GM23338 (cell line): Measurements from ENCODE around the gene PPARD. TPM values are rescaled to one million over a fixed set of nuclear protein-coding genes. Genes with fewer than 3 reads are reported as not detected.

ENCODE experiments used
- ATAC-seq: fragments of 200-7000 bp; cut with Tn5 transposase; 3 replicates; pipeline ENCODE4 v1.9.1; 2020
- DNase-seq: peaks from one replicate; pipeline ENCODE4 v3.0.0-alpha.2; 2015; ENCODE audit warnings: low spot score
- H2AFZ ChIP-seq: fragments of 200-600 bp; sonication (generic); 2 replicates; pipeline ENCODE4 v1.8.0; 2016; ENCODE audit warnings: antibody characterized with exemption, mild to moderate bottlenecking, moderate library complexity
- H3F3A ChIP-seq: fragments of 200-600 bp; sonication (generic); replicated peaks from 2 replicates; pipeline ENCODE4 v1.8.0; 2017; ENCODE audit warnings: antibody characterized with exemption, mixed run types, low read depth
- H3K27ac ChIP-seq: fragments of 200-600 bp; sonication (generic); 2 replicates; pipeline ENCODE4 v1.6.1; 2016; ENCODE audit warnings: low read depth
- H3K27me3 ChIP-seq: fragments of 200-600 bp; sonication (generic); 2 replicates; pipeline ENCODE4 v1.8.0; 2016; ENCODE audit warnings: mild to moderate bottlenecking, mixed run types, moderate library complexity; ENCODE audit not compliant: insufficient read depth
- H3K36me3 ChIP-seq: fragments of 200-600 bp; sonication (generic); 2 replicates; pipeline ENCODE4 v1.8.0; 2016; ENCODE audit warnings: mild to moderate bottlenecking; ENCODE audit not compliant: insufficient read depth
- H3K4me1 ChIP-seq: fragments of 200-600 bp; sonication (generic); 2 replicates; pipeline ENCODE4 v1.8.0; 2016; ENCODE audit warnings: mild to moderate bottlenecking, moderate library complexity; ENCODE audit not compliant: insufficient read depth
- H3K4me2 ChIP-seq: fragments of 200-600 bp; sonication (generic); 2 replicates; pipeline ENCODE4 v1.7.1; 2017; ENCODE audit warnings: mixed run types
- H3K4me3 ChIP-seq: fragments of 200-600 bp; sonication (generic); 2 replicates; pipeline ENCODE4 v1.6.1; 2016; ENCODE audit warnings: mixed run types
- H3K79me2 ChIP-seq: fragments of 200-600 bp; sonication (generic); replicated peaks from 2 replicates; pipeline ENCODE4 v1.8.0; 2017; ENCODE audit warnings: mild to moderate bottlenecking; ENCODE audit not compliant: insufficient read depth
- H3K9me2 ChIP-seq: fragments of 200-600 bp; sonication (generic); 2 replicates; pipeline ENCODE4 v1.8.0; 2017; ENCODE audit not compliant: insufficient read depth
- H4K20me1 ChIP-seq: fragments of 200-600 bp; sonication (generic); replicated peaks from 2 replicates; pipeline ENCODE4 v1.8.0; 2017; ENCODE audit warnings: mild to moderate bottlenecking; ENCODE audit not compliant: insufficient read depth
- H3K27ac Mint-ChIP-seq: 2 replicates; pipeline ENCODE4 v1.8.0; 2020; ENCODE audit warnings: inconsistent platforms, mild to moderate bottlenecking, moderate library complexity, mixed read lengths
- H3K27me3 Mint-ChIP-seq: 3 replicates; pipeline ENCODE4 v1.8.0; 2022; ENCODE audit warnings: low read depth, mild to moderate bottlenecking, moderate library complexity, mixed read lengths, inconsistent platforms; ENCODE audit not compliant: insufficient read depth, poor library complexity
- H3K36me3 Mint-ChIP-seq: 3 replicates; pipeline ENCODE4 v1.8.0; 2021; ENCODE audit warnings: low read depth, mild to moderate bottlenecking, inconsistent platforms, moderate library complexity, mixed read lengths
- H3K4me1 Mint-ChIP-seq: 3 replicates; pipeline ENCODE4 v1.8.0; 2020; ENCODE audit warnings: mild to moderate bottlenecking, inconsistent platforms, mixed read lengths
- H3K4me3 Mint-ChIP-seq: 3 replicates; pipeline ENCODE4 v1.8.0; 2021; ENCODE audit warnings: moderate library complexity, mild to moderate bottlenecking, inconsistent platforms, mixed read lengths
- H3K9me3 Mint-ChIP-seq: 3 replicates; pipeline ENCODE4 v1.8.0; 2020; ENCODE audit warnings: moderate library complexity, mild to moderate bottlenecking, inconsistent platforms, mixed read lengths
- CTCF ChIP-seq, 2 experiments: fragments of 200-600 bp in 1 of 2; sonication (generic) in 1 of 2; conservative IDR thresholded peaks; 2 replicates each; pipeline versions ENCODE4 v1.5.1 to v1.6.1; 2016 to 2017; ENCODE audit warnings: antibody characterized with exemption in 2 of 2, low read depth in 2 of 2, mild to moderate bottlenecking in 2 of 2, moderate library complexity in 1 of 2
- ETS1 ChIP-seq: IDR thresholded peaks from 2 replicates; pipeline ENCODE4 v1.6.1; 2016; ENCODE audit warnings: antibody characterized with exemption
- NANOG ChIP-seq: IDR thresholded peaks from 2 replicates; pipeline ENCODE4 v1.6.1; 2016; ENCODE audit warnings: antibody characterized with exemption, borderline replicate concordance
- POLR2AphosphoS5 ChIP-seq: IDR thresholded peaks from 2 replicates; pipeline ENCODE4 v1.6.1; 2016; ENCODE audit warnings: antibody characterized with exemption, low read depth
- REST ChIP-seq: IDR thresholded peaks from one replicate; pipeline ENCODE4 v1.6.1; 2018; ENCODE audit warnings: antibody characterized with exemption; ENCODE audit not compliant: unreplicated experiment
- ZNF114 ChIP-seq: fragments of 250-450 bp; sonication (Bioruptor Pico); IDR thresholded peaks from 2 replicates; pipeline ENCODE4 v1.5.0; 2020; ENCODE audit warnings: mild to moderate bottlenecking, moderate library complexity
- ZNF331 ChIP-seq: fragments of 250-450 bp; sonication (Bioruptor Pico); IDR thresholded peaks from 2 replicates; pipeline ENCODE4 v1.5.0; 2020; ENCODE audit warnings: low read depth, mild to moderate bottlenecking, moderate library complexity
- ZNF462 ChIP-seq: fragments of 250-450 bp; sonication (Bioruptor Pico); IDR thresholded peaks from 2 replicates; pipeline ENCODE4 v1.5.0; 2020; ENCODE audit warnings: mild to moderate bottlenecking, moderate library complexity
- polyA plus RNA-seq: library from polyadenylated mRNA; unstranded; fragments of >200 nt; fragmentation: Nextera tagmentation; extraction: Ambion mirVana; gene quantifications from 2 replicates; pipeline ENCODE4 v1.2.1, GENCODE V29; 2016
- total RNA-seq: library from RNA; depleted of rRNA; stranded (reverse); fragments of >200 nt; shearing (Covaris generic); gene quantifications from 2 replicates; pipeline ENCODE4 v1.2.3, GENCODE V29; 2014

PPARD gene
- total and polyA plus RNA-seq, 2 experiments from 2014 or later = 5.1 to 9.7 TPM

- peak overlapping the region; percentile 41; the same call in 1 of the 2 replicates for H3K27ac Mint-ChIP-seq
- peak in 1 of 2 experiments; percentile 29; a peak in 2 of 4 replicates for TF ChIP-seq CTCF (conservative IDR thresholded peaks at IDR 0.05; ENCODE audit: low read depth in 2 of 2)
- no peak for TF ChIP-seq POLR2AphosphoS5
- Histone ChIP-seq H2AFZ (no peak overlapping the region), H3K9me2 (no peaks in the 10 kb centered on the region), H3F3A (no peaks in the 10 kb centered on the region), H3K27me3 (no peaks in the 10 kb centered on the region), H4K20me1 (no peaks in the 10 kb centered on the region), H3K36me3 (no peaks in the 10 kb centered on the region), H3K4me3 (0 out of 2 replicates have a peak overlapping the region, but pooled peaks have one; percentile 26), H3K4me1 (peaks cover 8% of the 10 kb centered on the region; the same call in 1 of the 2 replicates), H3K79me2 (no peaks in the 10 kb centered on the region), H3K4me2 (peak overlapping the region; percentile 73; the same call in 1 of the 2 replicates), H3K27ac (no peak overlapping the region)
- peaks cover 5% of the 10 kb centered on the region for H3K27me3 Mint-ChIP-seq
- peaks cover 19% of the 10 kb centered on the region; the same call in 2 of the 3 replicates for H3K4me1 Mint-ChIP-seq
- H3K4me3 Mint-ChIP-seq = no peak overlapping the region
- ATAC-seq = peak; percentile 43
- H3K36me3 Mint-ChIP-seq = 0 out of 3 replicates have a peak, but pooled peaks cover 2% of the 10 kb centered on the region
- peak; percentile 30 for DNase-seq
- H3K9me3 Mint-ChIP-seq = no peaks in the 10 kb centered on the region
These were observed 77.1 kb downstream of the PPARD start for GRCh38 chr6:35419417-35419816.

- peaks cover 19% of the 10 kb centered on the region; the same call in 2 of the 3 replicates for H3K4me1 Mint-ChIP-seq
- Histone ChIP-seq H3K27me3 (no peaks in the 10 kb centered on the region), H3K79me2 (no peaks in the 10 kb centered on the region), H3K4me2 (0 out of 2 replicates have a peak overlapping the region, but pooled peaks have one; percentile 26), H3K27ac (no peak overlapping the region), H4K20me1 (no peaks in the 10 kb centered on the region), H3K4me3 (no peak overlapping the region), H3K36me3 (no peaks in the 10 kb centered on the region), H2AFZ (no peak overlapping the region), H3F3A (no peaks in the 10 kb centered on the region), H3K4me1 (peaks cover 8% of the 10 kb centered on the region; the same call in 1 of the 2 replicates), H3K9me2 (no peaks in the 10 kb centered on the region)
- H3K4me3 Mint-ChIP-seq = no peak overlapping the region
- H3K36me3 Mint-ChIP-seq = peaks cover 7% of the 10 kb centered on the region; the same call in 1 of the 3 replicates
- peak overlapping the region; percentile 41; the same call in 1 of the 2 replicates for H3K27ac Mint-ChIP-seq
- ATAC-seq (no peak), DNase-seq (no peak)
- no peaks in the 10 kb centered on the region for H3K27me3 Mint-ChIP-seq
- no peaks in the 10 kb centered on the region for H3K9me3 Mint-ChIP-seq
- TF ChIP-seq ZNF114 (CRISPR knock-in tag) (no peak), NANOG (no peak), REST (no peak), ETS1 (no peak), POLR2AphosphoS5 (no peak), ZNF462 (CRISPR knock-in tag) (no peak), ZNF331 (CRISPR knock-in tag) (no peak)
These were observed 77.6 kb downstream of the PPARD start for GRCh38 chr6:35419961-35420360.
